Keratinocyte (primary cell): ENCODE data around the gene CACNA2D4. TPM values are rescaled to one million over a fixed set of nuclear protein-coding genes. Genes with fewer than 3 reads are reported as not detected.

Source experiments
- DNase-seq: peaks from one replicate; pipeline ENCODE4 v3.0.0-alpha.2; 2011; ENCODE audit warnings: low read depth, missing footprints, low spot score
- FAIRE-seq: peaks from 2 replicates; lab custom pipeline; 2011; peaks lifted over from hg19 to GRCh38; lab: Jason Lieb, UNC
- H2AFZ ChIP-seq: 2 replicates; pipeline ENCODE4 v1.6.0; 2012; ENCODE audit warnings: low read length, control low read depth, inconsistent platforms; ENCODE audit not compliant: control insufficient read depth
- H3K27ac ChIP-seq: 2 replicates; pipeline ENCODE4 v1.5.1; 2011; ENCODE audit warnings: low read length; ENCODE audit not compliant: control insufficient read depth, insufficient read depth
- H3K27me3 ChIP-seq: 3 replicates; pipeline ENCODE4 v1.6.0; 2011; ENCODE audit warnings: low read length; ENCODE audit not compliant: control insufficient read depth, insufficient read depth; ENCODE audit errors: extremely low read depth
- H3K36me3 ChIP-seq, 2 experiments: 2 replicates in 1 of 2; 3 replicates in 1 of 2; pipeline ENCODE4 v1.5.1; 2011; ENCODE audit warnings: low read length in 2 of 2, mild to moderate bottlenecking in 1 of 2; ENCODE audit not compliant: control insufficient read depth in 2 of 2, insufficient read depth in 2 of 2; ENCODE audit errors: extremely low read depth in 1 of 2
- H3K4me1 ChIP-seq: 3 replicates; pipeline ENCODE4 v1.5.1; 2011; ENCODE audit warnings: low read length; ENCODE audit not compliant: control insufficient read depth, insufficient read depth; ENCODE audit errors: extremely low read depth
- H3K4me2 ChIP-seq: 3 replicates; pipeline ENCODE4 v1.6.0; 2011; ENCODE audit warnings: low read depth, low read length; ENCODE audit not compliant: control insufficient read depth, insufficient read depth; ENCODE audit errors: extremely low read depth
- H3K4me3 ChIP-seq, 3 experiments: fragments of 200-600 bp in 1 of 3; sonication (generic) in 1 of 3; 2 replicates in 2 of 3; 3 replicates in 1 of 3; pipeline ENCODE4 v1.5.1; 2011 to 2016; ENCODE audit warnings: low read length in 3 of 3, mild to moderate bottlenecking in 3 of 3, control low read depth in 2 of 3, inconsistent platforms in 1 of 3, low read depth in 1 of 3, mixed read lengths in 1 of 3, mixed run types in 1 of 3, moderate library complexity in 1 of 3; ENCODE audit not compliant: control insufficient read depth in 2 of 3, insufficient read depth in 2 of 3; ENCODE audit errors: extremely low read depth in 1 of 3
- H3K79me2 ChIP-seq: 2 replicates; pipeline ENCODE4 v1.6.0; 2012; ENCODE audit warnings: low read length; ENCODE audit not compliant: control insufficient read depth, insufficient read depth
- H3K9ac ChIP-seq: 3 replicates; pipeline ENCODE4 v1.6.0; 2011; ENCODE audit warnings: low read length; ENCODE audit not compliant: control insufficient read depth, insufficient read depth; ENCODE audit errors: extremely low read depth
- H3K9me1 ChIP-seq: 3 replicates; pipeline ENCODE4 v1.6.0; 2011; ENCODE audit warnings: low read length; ENCODE audit not compliant: control insufficient read depth, insufficient read depth; ENCODE audit errors: extremely low read depth
- H3K9me3 ChIP-seq: 2 replicates; pipeline ENCODE4 v1.5.1; 2012; ENCODE audit warnings: low read depth, low read length; ENCODE audit not compliant: control insufficient read depth
- H4K20me1 ChIP-seq: 3 replicates; pipeline ENCODE4 v1.6.0; 2011; ENCODE audit warnings: low read length; ENCODE audit not compliant: control insufficient read depth, insufficient read depth; ENCODE audit errors: extremely low read depth
- EZH2 ChIP-seq: IDR thresholded peaks from one replicate; pipeline ENCODE4 v1.6.1; 2012; ENCODE audit warnings: inconsistent platforms, mild to moderate bottlenecking, low read length, moderate library complexity
- dilution Hi-C: fragments of 300-500 bp; cut with MboI; formaldehyde crosslinking; loops from one replicate; pipeline ENCODE4 v1.7.0; 2020; ENCODE audit warnings: low sequenced_read_pairs; ENCODE audit not compliant: extremely low pct_ligation_motif_present
- polyA plus RNA-seq, 5 experiments: library from polyadenylated mRNA; depleted of rRNA in 3 of 5; stranded (reverse) in 3 of 5; stranded (forward) in 1 of 5; unstranded in 1 of 5; fragments of >200 nt; gene quantifications; 1 replicate in 1 of 5; 2 replicates in 3 of 5; 3 replicates in 1 of 5; pipeline versions ENCODE4 v1.2.1 to v1.2.3, GENCODE V29; 2011 to 2012; ENCODE audit warnings: missing spikeins in 2 of 5, low read depth in 1 of 5, low replicate concordance in 1 of 5
- TF ChIP-seq, protein P1 (sequence below), 3 experiments: IDR thresholded peaks in 1 of 3; conservative IDR thresholded peaks in 1 of 3; optimal IDR thresholded peaks in 1 of 3; 2 replicates in 2 of 3; 3 replicates in 1 of 3; pipeline versions ENCODE3 to v1.5.1; 2011; ENCODE audit warnings: low read length in 3 of 3, mild to moderate bottlenecking in 3 of 3, moderate library complexity in 2 of 3, control low read depth in 1 of 3, inconsistent platforms in 1 of 3; ENCODE audit not compliant: insufficient read depth in 2 of 3; ENCODE audit errors: extremely low read depth in 1 of 3

The CACNA2D4 gene
- polyA plus RNA-seq, 1 donor (not counting 4 experiments of a cell fraction or from before 2014, with no cell fraction given) = 0.09 TPM

DNA sequence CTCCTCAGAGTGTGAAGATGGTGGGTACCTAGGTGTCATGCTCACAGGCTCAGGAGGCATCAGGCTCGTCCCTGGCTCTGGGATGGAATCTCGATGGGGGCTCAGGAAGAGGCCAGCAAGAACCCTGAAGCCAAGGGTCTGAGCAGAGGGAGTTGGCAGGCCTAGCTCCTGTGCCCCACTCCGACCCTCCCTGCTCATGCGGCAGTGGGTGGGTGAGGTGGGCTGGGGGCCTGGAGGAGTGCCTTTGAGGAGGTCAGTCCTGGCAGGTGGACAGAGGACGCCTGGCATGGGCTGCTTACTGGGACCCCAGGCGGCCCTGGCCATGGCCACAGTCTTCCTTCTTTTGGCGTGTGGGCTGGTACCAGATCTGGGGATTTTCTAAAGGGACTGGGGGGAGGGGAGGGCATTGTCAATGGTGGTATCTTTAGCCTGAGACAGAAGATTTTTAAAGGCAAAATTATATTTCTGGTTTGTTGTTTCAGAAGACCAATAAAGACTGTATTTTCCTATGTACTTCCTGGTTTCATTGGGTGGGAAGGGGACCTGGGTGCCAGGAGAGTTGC is 82.1 kb downstream of the CACNA2D4 start:
- Histone ChIP-seq H3K27me3 (peaks cover 19% of the 10 kb centered on the region), H3K4me3 (no peak overlapping the region), H2AFZ (no peak overlapping the region), H4K20me1 (no peaks in the 10 kb centered on the region), H3K4me2 (no peak overlapping the region), H3K79me2 (no peaks in the 10 kb centered on the region), H3K36me3 (no peaks in the 10 kb centered on the region), H3K9me3 (no peaks in the 10 kb centered on the region), H3K9ac (no peak overlapping the region), H3K27ac (no peak overlapping the region), H3K9me1 (no peaks in the 10 kb centered on the region), H3K4me1 (no peaks in the 10 kb centered on the region)
- no peak for FAIRE-seq
- TF ChIP-seq, protein P1, sequence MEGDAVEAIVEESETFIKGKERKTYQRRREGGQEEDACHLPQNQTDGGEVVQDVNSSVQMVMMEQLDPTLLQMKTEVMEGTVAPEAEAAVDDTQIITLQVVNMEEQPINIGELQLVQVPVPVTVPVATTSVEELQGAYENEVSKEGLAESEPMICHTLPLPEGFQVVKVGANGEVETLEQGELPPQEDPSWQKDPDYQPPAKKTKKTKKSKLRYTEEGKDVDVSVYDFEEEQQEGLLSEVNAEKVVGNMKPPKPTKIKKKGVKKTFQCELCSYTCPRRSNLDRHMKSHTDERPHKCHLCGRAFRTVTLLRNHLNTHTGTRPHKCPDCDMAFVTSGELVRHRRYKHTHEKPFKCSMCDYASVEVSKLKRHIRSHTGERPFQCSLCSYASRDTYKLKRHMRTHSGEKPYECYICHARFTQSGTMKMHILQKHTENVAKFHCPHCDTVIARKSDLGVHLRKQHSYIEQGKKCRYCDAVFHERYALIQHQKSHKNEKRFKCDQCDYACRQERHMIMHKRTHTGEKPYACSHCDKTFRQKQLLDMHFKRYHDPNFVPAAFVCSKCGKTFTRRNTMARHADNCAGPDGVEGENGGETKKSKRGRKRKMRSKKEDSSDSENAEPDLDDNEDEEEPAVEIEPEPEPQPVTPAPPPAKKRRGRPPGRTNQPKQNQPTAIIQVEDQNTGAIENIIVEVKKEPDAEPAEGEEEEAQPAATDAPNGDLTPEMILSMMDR (optimal IDR thresholded peaks at IDR 0.05 in 1 of 3, IDR thresholded peaks at IDR 0.05 in 1 of 3, conservative IDR thresholded peaks at IDR 0.05 in 1 of 3; ENCODE audit: extremely low read depth in 1 of 3, insufficient read depth in 2 of 3, low read length in 3 of 3) = no peak
- TF ChIP-seq EZH2 = no peak
- DNase-seq = no peak
- dilution Hi-C loops = no loop called here

DNA sequence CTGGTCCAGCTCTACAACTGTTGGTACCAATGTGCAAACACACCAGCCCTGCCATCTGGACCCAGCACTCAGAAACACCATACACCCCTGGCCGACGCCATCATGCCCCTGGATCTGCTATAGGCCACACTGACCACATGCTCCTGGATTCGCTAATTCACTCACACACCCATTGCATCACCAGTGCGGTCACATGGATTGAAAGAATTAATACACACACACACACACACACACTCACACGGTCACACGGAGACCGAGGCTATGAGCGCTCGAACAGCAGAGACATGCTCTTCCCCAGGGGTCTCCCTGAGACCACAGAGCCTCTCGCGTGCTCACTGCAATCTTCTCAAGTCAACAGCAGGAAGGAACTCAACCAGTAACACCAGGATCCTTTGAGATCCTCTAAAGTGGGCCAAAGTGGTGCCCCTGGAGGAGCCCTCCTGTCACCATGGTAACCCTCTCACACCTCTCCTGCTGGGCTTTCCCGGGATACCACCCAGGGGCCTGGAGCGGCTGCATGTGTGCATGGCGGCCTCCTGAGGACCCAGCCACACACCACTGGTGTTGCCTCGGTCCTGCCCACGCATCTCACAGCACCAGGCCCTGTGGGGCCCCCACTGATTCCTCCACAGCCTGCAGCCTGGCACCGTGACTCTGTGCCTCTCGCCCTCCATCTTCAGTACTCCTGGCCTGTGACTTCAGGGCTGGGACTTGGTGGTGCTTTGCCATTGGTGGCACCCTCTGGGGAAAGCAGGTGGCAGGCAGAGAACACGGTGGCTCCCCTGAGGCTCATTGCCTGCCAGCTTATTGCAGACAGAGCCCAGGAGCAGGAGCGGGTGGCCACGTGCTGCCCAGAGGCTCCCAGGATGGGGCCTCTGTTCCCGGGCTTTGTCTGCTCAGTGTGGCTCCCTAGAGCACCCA is 83.0 kb downstream of the CACNA2D4 start:
- Histone ChIP-seq H3K9me1 (no peaks in the 10 kb centered on the region), H3K36me3 (no peaks in the 10 kb centered on the region), H3K27me3 (peaks cover 21% of the 10 kb centered on the region), H4K20me1 (no peaks in the 10 kb centered on the region), H2AFZ (no peak overlapping the region), H3K79me2 (no peaks in the 10 kb centered on the region), H3K4me3 (no peak overlapping the region), H3K9ac (no peak overlapping the region), H3K4me1 (no peaks in the 10 kb centered on the region), H3K27ac (no peak overlapping the region), H3K9me3 (no peaks in the 10 kb centered on the region), H3K4me2 (no peak overlapping the region)
- DNase-seq = no peak
- dilution Hi-C loops = no loop called here
- no peak for FAIRE-seq
- TF ChIP-seq EZH2 = no peak
- TF ChIP-seq, protein P1 (optimal IDR thresholded peaks at IDR 0.05 in 1 of 3, IDR thresholded peaks at IDR 0.05 in 1 of 3, conservative IDR thresholded peaks at IDR 0.05 in 1 of 3; ENCODE audit: extremely low read depth in 1 of 3, insufficient read depth in 2 of 3, low read length in 3 of 3) = no peak
